Measurements from ENCODE around the gene LRRC8C.

DNA sequence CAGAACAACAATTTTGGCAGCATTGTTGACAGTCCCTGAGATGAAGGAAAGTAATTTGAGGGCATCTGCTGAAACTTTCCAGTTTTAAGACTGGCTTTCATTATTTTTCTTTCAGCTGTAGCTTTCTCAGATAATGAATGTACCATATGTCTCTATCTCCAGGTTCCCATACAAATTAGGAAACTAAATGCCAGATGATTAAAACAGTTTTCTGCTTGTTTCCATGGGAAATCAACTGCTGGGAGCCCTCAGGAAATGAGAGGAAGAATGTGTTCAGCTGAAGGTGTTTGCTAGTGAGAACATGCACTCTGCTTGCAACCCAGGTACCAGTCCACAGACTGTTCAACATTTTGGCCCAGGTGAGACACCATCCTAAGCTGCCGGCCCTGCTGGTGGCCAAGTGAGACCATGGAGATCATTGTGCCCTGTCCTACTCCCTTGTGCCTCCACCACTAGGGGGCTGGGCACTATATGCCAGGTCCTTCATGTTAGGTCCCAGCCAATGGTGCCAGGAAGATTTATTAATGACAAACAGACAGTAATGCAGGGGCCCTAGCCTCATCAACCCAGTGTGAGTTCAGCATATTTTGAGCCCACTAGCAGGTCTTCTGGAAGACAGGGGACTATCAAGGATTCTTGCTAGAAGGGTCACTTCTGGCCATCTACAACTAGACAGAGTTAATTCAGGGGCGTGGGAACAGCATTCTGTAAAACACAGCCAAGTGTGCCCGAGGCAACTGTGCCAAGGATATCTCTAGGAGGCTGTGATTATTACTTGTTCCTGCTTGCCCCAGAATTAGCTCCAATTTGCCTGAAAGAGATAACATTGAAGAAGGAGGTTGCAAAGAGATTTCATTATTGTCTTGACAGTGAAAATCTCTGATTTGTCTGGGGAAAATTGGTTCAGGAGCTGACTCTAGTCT, 17.0 kb upstream of the LRRC8C start:
- TF ChIP-seq EZH2 (IDR thresholded peaks at IDR 0.05; ENCODE audit: borderline replicate concordance, low read length), result no peak
- TF ChIP-seq, protein P1, sequence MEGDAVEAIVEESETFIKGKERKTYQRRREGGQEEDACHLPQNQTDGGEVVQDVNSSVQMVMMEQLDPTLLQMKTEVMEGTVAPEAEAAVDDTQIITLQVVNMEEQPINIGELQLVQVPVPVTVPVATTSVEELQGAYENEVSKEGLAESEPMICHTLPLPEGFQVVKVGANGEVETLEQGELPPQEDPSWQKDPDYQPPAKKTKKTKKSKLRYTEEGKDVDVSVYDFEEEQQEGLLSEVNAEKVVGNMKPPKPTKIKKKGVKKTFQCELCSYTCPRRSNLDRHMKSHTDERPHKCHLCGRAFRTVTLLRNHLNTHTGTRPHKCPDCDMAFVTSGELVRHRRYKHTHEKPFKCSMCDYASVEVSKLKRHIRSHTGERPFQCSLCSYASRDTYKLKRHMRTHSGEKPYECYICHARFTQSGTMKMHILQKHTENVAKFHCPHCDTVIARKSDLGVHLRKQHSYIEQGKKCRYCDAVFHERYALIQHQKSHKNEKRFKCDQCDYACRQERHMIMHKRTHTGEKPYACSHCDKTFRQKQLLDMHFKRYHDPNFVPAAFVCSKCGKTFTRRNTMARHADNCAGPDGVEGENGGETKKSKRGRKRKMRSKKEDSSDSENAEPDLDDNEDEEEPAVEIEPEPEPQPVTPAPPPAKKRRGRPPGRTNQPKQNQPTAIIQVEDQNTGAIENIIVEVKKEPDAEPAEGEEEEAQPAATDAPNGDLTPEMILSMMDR (conservative IDR thresholded peaks at IDR 0.05 in 1 of 2, IDR thresholded peaks at IDR 0.05 in 1 of 2; ENCODE audit: extremely low read depth in 1 of 2, insufficient read depth in 1 of 2, low read depth in 1 of 2, low read length in 2 of 2), result peak; percentile 43 to 47
